ENCODE data around the gene ANGPTL7.

- TF ChIP-seq POLR2A (IDR thresholded peaks at IDR 0.05) (no peak), CTCF (IDR thresholded peaks at IDR 0.05) (no peak)
Measured at GRCh38 chr1:11151826-11152612, 37.1 kb upstream of the ANGPTL7 start.
